GM12878 (cell line): Measurements from ENCODE around the gene SEMA4D. TPM values are rescaled to one million over a fixed set of nuclear protein-coding genes. Genes with fewer than 3 reads are reported as not detected.

ENCODE experiments used
- ATAC-seq: fragments of 200-7000 bp; cut with Tn5 transposase; 3 replicates; pipeline ENCODE4 v1.9.1; 2020; ENCODE audit warnings: mild to moderate bottlenecking, moderate library complexity
- BruUV-seq: library from RNA; stranded (reverse); fragments of 400-500 nt; replicated peaks from 2 replicates; lab custom pipeline; 2021; lab: Mats Ljungman, UMichigan
- CTCF ChIA-PET: fragments of 300-600 bp; sonication (Branson Sonifier 250); formaldehyde crosslinking; extraction: SDS; loops from one replicate; lab custom pipeline; 2021; ENCODE audit warnings: inconsistent platforms; lab: Yijun Ruan, JAX
- POLR2A ChIA-PET: fragments of 350-600 bp; formaldehyde crosslinking; extraction: SDS; loops from one replicate; lab custom pipeline; 2021; ENCODE audit warnings: inconsistent platforms; lab: Charles Lee
- RAD21 ChIA-PET: fragments of 300-600 bp; sonication (Branson Sonifier 250); formaldehyde crosslinking; loops from one replicate; lab custom pipeline; 2023; ENCODE audit warnings: antibody characterized with exemption; ENCODE audit not compliant: unreplicated experiment; lab: Charles Lee
- SMC1A ChIA-PET: fragments of 300-600 bp; sonication (Branson Sonifier 250); formaldehyde crosslinking; loops from one replicate; lab custom pipeline; 2023; ENCODE audit not compliant: unreplicated experiment, uncharacterized antibody; lab: Charles Lee
- DNase-seq: peaks from one replicate; pipeline ENCODE4 v3.0.0-alpha.2; 2011; ENCODE audit warnings: low read depth, low spot score
- FAIRE-seq: peaks from 3 replicates; lab custom pipeline; 2011; peaks lifted over from hg19 to GRCh38; lab: Jason Lieb, UNC
- H2AFZ ChIP-seq: 2 replicates; pipeline ENCODE4 v1.6.0; 2011; ENCODE audit warnings: low read depth, low read length, control low read depth; ENCODE audit not compliant: control insufficient read depth
- H3K27ac ChIP-seq: 2 replicates; pipeline ENCODE4 v1.5.1; 2011; ENCODE audit warnings: control low read depth; ENCODE audit not compliant: control insufficient read depth, insufficient read depth
- H3K27me3 ChIP-seq, 2 experiments: replicated peaks in 1 of 2; 2 replicates each; pipeline versions ENCODE4 v1.6.0 to v1.6.1; 2011; ENCODE audit warnings: low read length in 1 of 2; ENCODE audit not compliant: control insufficient read depth in 2 of 2, insufficient read depth in 2 of 2
- H3K36me3 ChIP-seq, 2 experiments: 2 replicates each; pipeline ENCODE4 v1.5.1; 2011; ENCODE audit warnings: low read length in 1 of 2; ENCODE audit not compliant: control insufficient read depth in 2 of 2, insufficient read depth in 2 of 2
- H3K4me1 ChIP-seq: 2 replicates; pipeline ENCODE4 v1.6.1; 2011; ENCODE audit warnings: mild to moderate bottlenecking, low read length, moderate library complexity, mixed read lengths; ENCODE audit not compliant: control insufficient read depth, insufficient read depth
- H3K4me2 ChIP-seq: 2 replicates; pipeline ENCODE4 v1.6.0; 2011; ENCODE audit warnings: control low read depth; ENCODE audit not compliant: control insufficient read depth, insufficient read depth
- H3K4me3 ChIP-seq: fragments of 200-600 bp; sonication (generic); 2 replicates; pipeline ENCODE4 v1.5.1; 2016
- H3K79me2 ChIP-seq: 2 replicates; pipeline ENCODE4 v1.6.0; 2011; ENCODE audit warnings: low read length; ENCODE audit not compliant: control insufficient read depth, insufficient read depth
- H3K9ac ChIP-seq: 2 replicates; pipeline ENCODE4 v1.8.0; 2011; ENCODE audit warnings: low read length, control low read depth, mixed read lengths; ENCODE audit not compliant: control insufficient read depth, insufficient read depth
- H3K9me3 ChIP-seq: replicated peaks from 3 replicates; pipeline ENCODE4 v1.5.1; 2011; ENCODE audit warnings: mild to moderate bottlenecking, low read length; ENCODE audit not compliant: control insufficient read depth, insufficient read depth
- H4K20me1 ChIP-seq: 2 replicates; pipeline ENCODE4 v1.6.0; 2011; ENCODE audit not compliant: control insufficient read depth, insufficient read depth
- EED ChIP-seq: sonication (generic); IDR thresholded peaks from 2 replicates; pipeline ENCODE4 v1.6.1; 2016; ENCODE audit warnings: antibody characterized with exemption, low read depth
- ETV6 ChIP-seq, 2 experiments: fragments of 450-650 bp in 1 of 2; IDR thresholded peaks in 1 of 2; conservative IDR thresholded peaks in 1 of 2; 2 replicates each; pipeline ENCODE4 v1.6.1; 2014; ENCODE audit warnings: antibody characterized with exemption in 1 of 2, borderline replicate concordance in 1 of 2, low read depth in 1 of 2, mild to moderate bottlenecking in 1 of 2, moderate library complexity in 1 of 2
- PML ChIP-seq: IDR thresholded peaks from 2 replicates; pipeline ENCODE4 v1.6.1; 2012; ENCODE audit warnings: low read length, inconsistent platforms
- RELA ChIP-seq: fragments of 450-650 bp; IDR thresholded peaks from 2 replicates; pipeline ENCODE4 v1.8.0; 2014; ENCODE audit warnings: borderline replicate concordance; ENCODE audit not compliant: partially characterized antibody
- SKIL ChIP-seq: fragments of 450-650 bp; IDR thresholded peaks from 2 replicates; pipeline ENCODE4 v1.6.1; 2017; ENCODE audit warnings: mild to moderate bottlenecking, low read depth, inconsistent platforms; ENCODE audit not compliant: poor library complexity, severe bottlenecking
- SMARCA5 ChIP-seq: fragments of 450-650 bp; IDR thresholded peaks from 2 replicates; pipeline ENCODE4 v1.6.1; 2017; ENCODE audit warnings: mild to moderate bottlenecking
- STAT1 ChIP-seq: fragments of 450-650 bp; conservative IDR thresholded peaks from 2 replicates; pipeline ENCODE4 v1.6.1; 2014; ENCODE audit warnings: antibody characterized with exemption, mild to moderate bottlenecking
- ZNF274 ChIP-seq: IDR thresholded peaks from one replicate; pipeline ENCODE4 v1.8.0; 2011; ENCODE audit not compliant: insufficient read length, insufficient read depth
- WGBS: methylation state at CpG from one replicate; pipeline ENCODE4 v1.1.6; 2016; ENCODE audit warnings: low lambda C conversion rate; ENCODE audit not compliant: insufficient replicate concordance, insufficient coverage; ENCODE audit errors: missing lambda C conversion rate; 5-methylcytosine and 5-hydroxymethylcytosine counted together
- in situ Hi-C: fragments of 300-500 bp; cut with MboI; formaldehyde crosslinking; loops from 9 replicates; pipeline ENCODE4 v1.14.3; 2018; ENCODE audit warnings: mixed read lengths
- intact Hi-C: fragments of 100-400 bp; cut with micrococcal nuclease; formaldehyde crosslinking; loops from one replicate; pipeline ENCODE4 v1.14.2; 2022; ENCODE audit not compliant: unreplicated experiment
- polyA plus RNA-seq, 11 experiments: library from polyadenylated mRNA; depleted of rRNA in 4 of 11; unstranded in 6 of 11; stranded (reverse) in 5 of 11; fragments of >200 nt; fragmentation: Nextera tagmentation in 4 of 11; fragmentation: Illumina TruSeq in 1 of 11; extraction: Ambion mirVana in 4 of 11; extraction: Trizol in 1 of 11; gene quantifications; 1 replicate in 1 of 11; 2 replicates in 10 of 11; pipeline versions ENCODE4 v1.2.1 to v1.2.3, GENCODE V29; 2011 to 2016; ENCODE audit warnings: inconsistent platforms in 2 of 11, missing spikeins in 2 of 11, low read depth in 1 of 11
- total RNA-seq, 4 experiments: library from RNA; depleted of rRNA in 3 of 4; stranded (reverse); fragments of >200 nt in 3 of 4; fragmentation: Illumina TruSeq in 1 of 4; extraction: Trizol in 1 of 4; gene quantifications; 2 replicates each; pipeline versions ENCODE4 v1.2.1 to v1.2.3, GENCODE V29; 2013 to 2021
- TF ChIP-seq, protein P1 (sequence below): fragments of 450-650 bp; IDR thresholded peaks from 2 replicates; pipeline ENCODE4 v1.6.1; 2016; ENCODE audit warnings: mild to moderate bottlenecking
- TF ChIP-seq, protein P2 (sequence below): IDR thresholded peaks from 2 replicates; pipeline ENCODE4 v1.6.1; 2012; ENCODE audit warnings: mild to moderate bottlenecking, low read depth, low read length
- TF ChIP-seq, protein P3 (sequence below): IDR thresholded peaks from 2 replicates; pipeline ENCODE4 v1.6.1; 2011; ENCODE audit warnings: borderline replicate concordance, low read depth, mild to moderate bottlenecking, moderate library complexity, low read length; ENCODE audit not compliant: insufficient read depth, poor library complexity, severe bottlenecking

The SEMA4D gene
- total and polyA plus RNA-seq, 10 of the 15 experiments (the other 5 are each of a cell fraction or from before 2014, with no cell fraction given) = 15.1 to 136 (median 39.6) TPM

DNA sequence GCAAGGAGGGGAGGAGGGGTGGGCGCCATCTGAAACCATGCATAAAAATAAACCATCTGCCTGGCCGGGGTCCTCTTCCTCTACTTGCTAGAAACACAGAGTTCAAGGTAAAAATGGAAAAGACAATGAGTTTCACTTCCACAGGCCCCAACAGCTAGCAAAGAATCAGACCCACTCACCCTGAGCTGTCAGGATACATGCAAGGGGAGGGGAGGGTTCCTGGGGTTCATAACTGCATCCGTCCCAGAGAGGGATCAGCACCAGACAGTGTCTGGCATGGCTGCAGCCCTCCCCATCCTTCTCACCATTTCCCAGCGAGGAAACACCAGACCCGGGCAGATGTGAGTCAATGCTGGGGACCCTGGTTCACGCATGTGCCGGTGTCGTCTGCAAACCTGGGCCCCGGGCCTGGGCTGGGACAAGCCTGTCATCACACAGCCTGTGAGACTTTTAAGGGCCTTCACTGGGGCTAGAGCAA is 55.4 kb downstream of the SEMA4D start:
- H3K4me2 ChIP-seq = peak overlapping the region; percentile 76
- peaks cover 7 to 23% of the 10 kb centered on the region in 2 experiments; a peak in 3 of 4 replicates for H3K36me3 ChIP-seq
- H3K4me3 ChIP-seq = peak overlapping the region; percentile 3; the same call in 1 of the 2 replicates
- POLR2A ChIA-PET = interaction anchor here (1.2 to 1.4 kb wide), 4 partner anchors 13 to 106 kb away, joined by 3 to 6 read pairs (median 4); no protein-coding TSS in a partner anchor
- H3K4me1 ChIP-seq = peaks cover 58% of the 10 kb centered on the region
- no TSS peak for BruUV-seq
- 1% methylated on average over 9 of the region's 9 CpGs for WGBS
- no peaks in the 10 kb centered on the region for H3K27me3 ChIP-seq
- no peak overlapping the region for H2AFZ ChIP-seq
- ATAC-seq (peak; percentile 68), DNase-seq (no peak), FAIRE-seq (no peak)
- intact Hi-C loops = no loop called here
- no peaks in the 10 kb centered on the region for H4K20me1 ChIP-seq
- CTCF ChIA-PET = interaction anchor here (2.2 to 4.6 kb wide), 2 partner anchors 12 to 122 kb away, joined by 6 to 29 read pairs; no protein-coding TSS in a partner anchor
- SMC1A ChIA-PET = interaction anchor here (0.8 to 3.8 kb wide), 7 partner anchors 9 to 107 kb away, joined by 3 to 32 read pairs (median 3); no protein-coding TSS in a partner anchor
- RAD21 ChIA-PET = interaction anchor here (1.4 to 2.3 kb wide), 6 partner anchors 11 to 106 kb away, joined by 3 to 12 read pairs (median 6); no protein-coding TSS in a partner anchor
- no peaks in the 10 kb centered on the region for H3K9me3 ChIP-seq
- peak overlapping the region; percentile 63 for H3K27ac ChIP-seq
- peaks cover 49% of the 10 kb centered on the region for H3K79me2 ChIP-seq
- in situ Hi-C loops = no loop called here
- peak overlapping the region; percentile 30; the same call in 1 of the 2 replicates for H3K9ac ChIP-seq
- TF ChIP-seq SMARCA5 (no peak), EED (peak; percentile 64), SKIL (no peak), STAT1 (no peak), ZNF274 (no peak), ETV6 (conservative IDR thresholded peaks at IDR 0.05 in 1 of 2, IDR thresholded peaks at IDR 0.05 in 1 of 2; ENCODE audit: borderline replicate concordance in 1 of 2, low read depth in 1 of 2) (peak in 1 of 2 experiments; percentile 56; a peak in 2 of 4 replicates), RELA (no peak), PML (no peak)
- TF ChIP-seq, protein P1, sequence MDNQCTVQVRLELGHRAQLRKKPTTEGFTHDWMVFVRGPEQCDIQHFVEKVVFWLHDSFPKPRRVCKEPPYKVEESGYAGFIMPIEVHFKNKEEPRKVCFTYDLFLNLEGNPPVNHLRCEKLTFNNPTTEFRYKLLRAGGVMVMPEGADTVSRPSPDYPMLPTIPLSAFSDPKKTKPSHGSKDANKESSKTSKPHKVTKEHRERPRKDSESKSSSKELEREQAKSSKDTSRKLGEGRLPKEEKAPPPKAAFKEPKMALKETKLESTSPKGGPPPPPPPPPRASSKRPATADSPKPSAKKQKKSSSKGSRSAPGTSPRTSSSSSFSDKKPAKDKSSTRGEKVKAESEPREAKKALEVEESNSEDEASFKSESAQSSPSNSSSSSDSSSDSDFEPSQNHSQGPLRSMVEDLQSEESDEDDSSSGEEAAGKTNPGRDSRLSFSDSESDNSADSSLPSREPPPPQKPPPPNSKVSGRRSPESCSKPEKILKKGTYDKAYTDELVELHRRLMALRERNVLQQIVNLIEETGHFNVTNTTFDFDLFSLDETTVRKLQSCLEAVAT = no peak
- TF ChIP-seq, protein P2, sequence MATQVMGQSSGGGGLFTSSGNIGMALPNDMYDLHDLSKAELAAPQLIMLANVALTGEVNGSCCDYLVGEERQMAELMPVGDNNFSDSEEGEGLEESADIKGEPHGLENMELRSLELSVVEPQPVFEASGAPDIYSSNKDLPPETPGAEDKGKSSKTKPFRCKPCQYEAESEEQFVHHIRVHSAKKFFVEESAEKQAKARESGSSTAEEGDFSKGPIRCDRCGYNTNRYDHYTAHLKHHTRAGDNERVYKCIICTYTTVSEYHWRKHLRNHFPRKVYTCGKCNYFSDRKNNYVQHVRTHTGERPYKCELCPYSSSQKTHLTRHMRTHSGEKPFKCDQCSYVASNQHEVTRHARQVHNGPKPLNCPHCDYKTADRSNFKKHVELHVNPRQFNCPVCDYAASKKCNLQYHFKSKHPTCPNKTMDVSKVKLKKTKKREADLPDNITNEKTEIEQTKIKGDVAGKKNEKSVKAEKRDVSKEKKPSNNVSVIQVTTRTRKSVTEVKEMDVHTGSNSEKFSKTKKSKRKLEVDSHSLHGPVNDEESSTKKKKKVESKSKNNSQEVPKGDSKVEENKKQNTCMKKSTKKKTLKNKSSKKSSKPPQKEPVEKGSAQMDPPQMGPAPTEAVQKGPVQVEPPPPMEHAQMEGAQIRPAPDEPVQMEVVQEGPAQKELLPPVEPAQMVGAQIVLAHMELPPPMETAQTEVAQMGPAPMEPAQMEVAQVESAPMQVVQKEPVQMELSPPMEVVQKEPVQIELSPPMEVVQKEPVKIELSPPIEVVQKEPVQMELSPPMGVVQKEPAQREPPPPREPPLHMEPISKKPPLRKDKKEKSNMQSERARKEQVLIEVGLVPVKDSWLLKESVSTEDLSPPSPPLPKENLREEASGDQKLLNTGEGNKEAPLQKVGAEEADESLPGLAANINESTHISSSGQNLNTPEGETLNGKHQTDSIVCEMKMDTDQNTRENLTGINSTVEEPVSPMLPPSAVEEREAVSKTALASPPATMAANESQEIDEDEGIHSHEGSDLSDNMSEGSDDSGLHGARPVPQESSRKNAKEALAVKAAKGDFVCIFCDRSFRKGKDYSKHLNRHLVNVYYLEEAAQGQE = no peak
- TF ChIP-seq, protein P3, sequence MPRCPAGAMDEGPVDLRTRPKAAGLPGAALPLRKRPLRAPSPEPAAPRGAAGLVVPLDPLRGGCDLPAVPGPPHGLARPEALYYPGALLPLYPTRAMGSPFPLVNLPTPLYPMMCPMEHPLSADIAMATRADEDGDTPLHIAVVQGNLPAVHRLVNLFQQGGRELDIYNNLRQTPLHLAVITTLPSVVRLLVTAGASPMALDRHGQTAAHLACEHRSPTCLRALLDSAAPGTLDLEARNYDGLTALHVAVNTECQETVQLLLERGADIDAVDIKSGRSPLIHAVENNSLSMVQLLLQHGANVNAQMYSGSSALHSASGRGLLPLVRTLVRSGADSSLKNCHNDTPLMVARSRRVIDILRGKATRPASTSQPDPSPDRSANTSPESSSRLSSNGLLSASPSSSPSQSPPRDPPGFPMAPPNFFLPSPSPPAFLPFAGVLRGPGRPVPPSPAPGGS = no peak
